Measurements from ENCODE around the gene EFNB2. TPM values are rescaled to one million over a fixed set of nuclear protein-coding genes. Genes with fewer than 3 reads are reported as not detected.

Gene EFNB2
- total and polyA plus RNA-seq, 2 donors (not counting 3 experiments of a cell fraction or from before 2014, with no cell fraction given) = 50.4 to 69.5 TPM

GRCh38 chr13:106537521-106537920 lies 2.1 kb upstream of the EFNB2 start:
- BruUV-seq (replicated peaks) = no TSS peak
- peak overlapping the region; percentile 51 for H3K27ac ChIP-seq (ENCODE audit: insufficient read depth, low read depth, low read length)
- peaks cover 3% of the 10 kb centered on the region for H4K20me1 ChIP-seq (replicated peaks; ENCODE audit: control insufficient read depth, extremely low read depth, insufficient read depth, low read length)
- no peak overlapping the region for H3K9ac ChIP-seq (replicated peaks; ENCODE audit: extremely low read depth, insufficient read depth, low read length)
- no peaks in the 10 kb centered on the region for H3K9me1 ChIP-seq (replicated peaks; ENCODE audit: control insufficient read depth, extremely low read depth, insufficient read depth, low read length)
- H3K27me3 ChIP-seq (ENCODE audit: control insufficient read depth in 2 of 2, insufficient read depth in 2 of 2, low read length in 2 of 2) = no peaks in the 10 kb centered on the region
- TF ChIP-seq EZH2 (IDR thresholded peaks at IDR 0.05; ENCODE audit: borderline replicate concordance, low read depth, low read length, severe bottlenecking) = no peak
- no peak for TF ChIP-seq POLR2AphosphoS5 (IDR thresholded peaks at IDR 0.05; ENCODE audit: insufficient read depth, low read depth, low read length)
- no peak for TF ChIP-seq CTCF (IDR thresholded peaks at IDR 0.05; ENCODE audit: extremely low read depth in 1 of 2, insufficient read depth in 1 of 2, low read depth in 1 of 2, low read length in 2 of 2)
- TF ChIP-seq MYC (IDR thresholded peaks at IDR 0.05; ENCODE audit: low read depth, low read length) = no peak
- no peak for TF ChIP-seq JUN (IDR thresholded peaks at IDR 0.05; ENCODE audit: borderline replicate concordance, insufficient read depth, insufficient read length, low read depth)
- TF ChIP-seq MAX (IDR thresholded peaks at IDR 0.05; ENCODE audit: insufficient read depth, insufficient read length) = no peak
- no peak for TF ChIP-seq POLR2A (IDR thresholded peaks at IDR 0.05; ENCODE audit: low read depth, low read length)
- TF ChIP-seq GATA2 (IDR thresholded peaks at IDR 0.05; ENCODE audit: insufficient read depth, insufficient read length, low read depth, low read length) = no peak
- H3K4me3 ChIP-seq (replicated peaks in 1 of 3; ENCODE audit: insufficient read depth in 1 of 3, low read depth in 1 of 3, low read length in 3 of 3) = peak overlapping the region in 1 of 3 experiments; percentile 12
- CTCF ChIA-PET = interaction anchor here (1.1 to 5.0 kb wide), 16 partner anchors 12 to 1966 kb away, joined by 3 to 60 read pairs (median 9); partner anchors contain the start of gene ARGLU1
- peaks cover 30% of the 10 kb centered on the region for H3K4me1 ChIP-seq (ENCODE audit: control insufficient read depth, extremely low read depth, insufficient read depth, low read length)
- peak; percentile 85 for DNase-seq (ENCODE audit: low read depth, low spot score)
- intact Hi-C loops (cut with micrococcal nuclease) = loop anchor here (2.0 to 10.0 kb wide), 7 partner anchors 145 to 1553 kb away; no protein-coding TSS in a partner anchor
- peaks cover 0 to 3% of the 10 kb centered on the region in 2 experiments for H3K36me3 ChIP-seq (ENCODE audit: control insufficient read depth in 2 of 2, extremely low read depth in 1 of 2, insufficient read depth in 2 of 2, low read length in 2 of 2)
- no peaks in the 10 kb centered on the region for H3K9me3 ChIP-seq (replicated peaks; ENCODE audit: control insufficient read depth, insufficient read depth, low read length)
- peaks cover 22% of the 10 kb centered on the region for H3K79me2 ChIP-seq (ENCODE audit: control insufficient read depth, insufficient read depth, low read length)
- H3K4me2 ChIP-seq (ENCODE audit: insufficient read depth, low read length) = peak overlapping the region; percentile 81
- dilution Hi-C loops (cut with MboI; ENCODE audit: extremely low pct_ligation_motif_present, low sequenced_read_pairs) = no loop called here
- POLR2A ChIA-PET = no interaction called here
- no peak overlapping the region for H2AFZ ChIP-seq (ENCODE audit: low read depth, low read length)
- FAIRE-seq = peak; percentile 70
